Right ventricle myocardium superior (tissue), 1 donor: Measurements from ENCODE around the gene JDP2. TPM values are rescaled to one million over a fixed set of nuclear protein-coding genes. Genes with fewer than 3 reads are reported as not detected.

ENCODE experiments used
- ATAC-seq: fragments of 200-7000 bp; cut with Tn5 transposase; one replicate; pipeline ENCODE4 v1.9.1; 2020; ENCODE audit warnings: mild to moderate bottlenecking; ENCODE audit not compliant: poor library complexity
- DNase-seq: peaks from one replicate; pipeline ENCODE4 v3.0.0-alpha.2; 2020
- intact Hi-C: fragments of 100-400 bp; cut with DNase I; formaldehyde crosslinking; loops from one replicate; pipeline ENCODE4 v1.11.2; 2022
- total RNA-seq: library from RNA; stranded (reverse); fragmentation: NEBNext Ultra II Directional; extraction: Animal tissue kit (Norgen Biotek cat#: 25700); gene quantifications from one replicate; pipeline ENCODE4 v1.2.1, GENCODE V29; 2021
- donor health status: DM: no; HTN: yes; CAD: no; lungs with severe emphysema.

JDP2 gene
- total RNA-seq, 1 donor from 2014 or later = 22.1 TPM

DNA sequence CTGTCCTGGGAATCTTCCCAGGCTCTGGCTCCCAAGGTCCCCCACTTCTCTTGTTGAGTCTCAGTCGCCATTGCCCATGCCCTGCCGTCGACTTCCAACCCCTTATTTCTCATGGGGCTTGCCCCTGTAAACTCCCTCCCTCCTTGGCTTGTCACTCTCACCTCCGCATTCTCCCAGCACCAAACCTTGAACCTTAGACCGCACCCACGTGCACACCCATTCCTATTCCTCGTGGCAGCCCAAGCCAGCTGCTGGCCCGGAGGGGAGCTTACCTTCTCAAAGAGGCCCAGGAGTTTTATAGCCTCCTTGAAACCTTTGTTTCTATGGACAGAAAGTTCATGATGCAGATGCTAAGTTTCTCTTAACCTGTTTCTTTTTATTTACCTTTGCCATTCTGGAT, 4.6 kb downstream of the JDP2 start:
- intact Hi-C loops = no loop called here
- ATAC-seq (no peak), DNase-seq (no peak)

GRCh38 chr14:75433631-75434071, 5.8 kb downstream of the JDP2 start:
- intact Hi-C loops = no loop called here
- ATAC-seq (no peak), DNase-seq (no peak)

- ATAC-seq = no peak
- intact Hi-C loops = no loop called here
- no peak for DNase-seq
Observed at GRCh38 chr14:75434138-75434889, 6.5 kb downstream of the JDP2 start.

- intact Hi-C loops = no loop called here
- DNase-seq (no peak), ATAC-seq (no peak)
Observed at GRCh38 chr14:75434890-75435248, 7.0 kb downstream of the JDP2 start.

- ATAC-seq (no peak), DNase-seq (no peak)
- intact Hi-C loops = no loop called here
Observed at GRCh38 chr14:75435473-75435872, 7.7 kb downstream of the JDP2 start.

DNA sequence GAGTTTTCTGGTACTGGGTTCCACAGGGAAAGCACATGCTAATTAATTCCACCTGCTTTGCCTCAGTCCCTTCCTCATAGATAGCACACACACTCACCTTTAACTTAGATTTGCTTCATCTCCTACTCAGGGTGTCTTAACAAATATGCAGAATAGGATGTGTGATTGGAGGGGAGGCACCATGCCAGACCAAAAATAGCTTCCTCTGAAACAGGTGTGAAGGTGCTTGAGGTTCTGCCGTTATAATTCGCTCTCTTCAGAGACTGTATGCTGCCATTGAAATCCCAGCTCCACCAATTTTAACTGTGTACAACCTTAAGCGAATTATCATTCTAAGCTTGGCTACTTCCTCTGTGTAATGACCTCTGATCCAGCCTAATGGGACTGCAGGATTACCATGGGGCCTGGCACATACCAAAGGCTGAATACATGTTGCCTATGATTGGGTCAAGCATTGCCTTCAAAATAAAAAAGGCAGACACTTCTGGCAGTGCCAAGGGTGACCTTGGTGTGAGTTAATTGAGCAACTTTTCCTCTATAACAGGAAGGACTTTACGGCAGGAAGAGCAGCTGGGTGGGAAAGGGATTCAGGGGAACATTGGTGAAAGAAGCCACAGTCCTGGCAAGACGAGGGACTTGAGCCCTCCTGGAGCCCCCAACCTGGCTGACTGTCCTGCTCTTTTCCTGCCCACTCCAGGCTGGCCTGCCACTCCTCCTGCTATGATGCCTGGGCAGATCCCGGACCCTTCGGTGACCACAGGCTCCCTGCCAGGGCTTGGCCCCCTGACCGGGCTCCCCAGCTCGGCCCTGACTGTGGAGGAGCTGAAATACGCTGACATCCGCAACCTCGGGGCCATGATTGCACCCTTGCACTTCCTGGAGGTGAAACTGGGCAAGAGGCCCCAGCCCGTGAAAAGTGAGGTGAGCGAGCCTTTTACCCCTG, 9.7 kb downstream of the JDP2 start:
- intact Hi-C loops = no loop called here
- no peak for ATAC-seq
- no peak for DNase-seq

DNA sequence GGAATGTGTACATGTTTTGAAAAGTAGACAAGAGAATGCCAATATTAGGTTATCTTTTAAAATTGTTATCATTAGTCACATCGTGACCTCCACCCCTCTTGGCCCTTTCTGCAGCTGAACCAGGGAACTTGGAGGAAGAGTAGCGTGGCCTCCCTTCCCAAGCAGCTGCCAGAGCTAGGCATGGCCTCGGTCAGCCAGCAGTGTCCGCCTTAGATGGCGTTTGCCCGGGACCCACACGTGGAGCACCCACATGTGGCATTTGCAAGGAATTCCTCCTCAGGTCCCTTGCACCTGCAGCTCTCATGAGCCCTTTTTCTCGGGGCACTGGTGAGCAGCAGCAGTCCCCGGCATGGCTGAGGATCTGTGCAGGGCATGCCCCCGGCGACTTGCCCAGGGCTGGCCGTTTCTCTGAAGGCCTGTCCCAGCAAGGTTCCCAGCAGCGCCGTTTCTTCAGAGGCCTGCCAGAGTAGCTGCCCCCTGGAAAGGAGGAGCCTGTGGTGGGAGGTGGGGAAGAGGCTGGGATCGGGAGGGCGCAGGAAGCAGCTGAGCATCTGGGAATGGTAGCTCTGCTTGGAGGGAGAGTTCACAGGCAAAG, 10.8 kb downstream of the JDP2 start:
- no peak for ATAC-seq
- intact Hi-C loops = no loop called here
- DNase-seq = no peak

GRCh38 chr14:75439989-75440388, 12.2 kb downstream of the JDP2 start:
- no peak for ATAC-seq
- no peak for DNase-seq
- intact Hi-C loops = no loop called here

DNA sequence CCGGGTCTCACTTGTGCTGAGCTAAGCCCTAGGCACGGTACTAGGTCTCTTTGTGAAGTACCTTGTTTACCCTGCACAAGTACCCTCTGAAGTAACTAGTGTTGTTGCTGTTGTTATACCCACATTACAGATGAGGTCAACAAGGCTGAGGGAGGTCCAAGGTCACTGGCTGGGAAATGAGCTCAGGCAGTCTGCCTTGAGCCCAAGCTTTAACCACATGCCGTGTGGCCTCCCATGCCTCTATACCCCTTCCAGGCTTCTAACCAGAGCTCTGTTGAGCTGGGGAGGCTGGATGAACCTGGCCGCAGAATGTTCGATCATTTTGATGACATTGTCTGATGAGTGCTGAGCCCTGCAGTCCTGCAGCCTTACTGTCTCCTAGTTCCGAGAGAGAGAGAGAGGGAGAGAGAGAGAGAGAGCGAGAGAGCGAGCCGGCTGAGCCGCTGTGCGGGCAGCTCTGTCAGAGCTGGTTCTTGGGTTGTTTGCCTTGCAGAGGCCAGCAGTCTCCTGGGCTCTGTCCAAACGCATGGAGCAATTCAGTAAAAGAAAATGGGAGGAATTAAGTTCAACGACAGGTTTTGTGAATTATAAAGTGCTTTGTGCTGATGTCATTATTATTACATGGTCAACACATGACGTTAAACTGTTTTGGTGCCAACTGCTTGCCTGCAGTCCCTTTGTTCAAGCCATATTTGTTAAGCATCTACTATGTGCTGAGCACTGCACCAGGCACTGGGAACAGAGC, 13.1 kb downstream of the JDP2 start:
- ATAC-seq (peak; percentile 59), DNase-seq (peak; percentile 68)
- intact Hi-C loops = no loop called here

- no peak for DNase-seq
- ATAC-seq = peak; percentile 5
- intact Hi-C loops = no loop called here
Observed at GRCh38 chr14:75441728-75442127, 13.9 kb downstream of the JDP2 start.

DNA sequence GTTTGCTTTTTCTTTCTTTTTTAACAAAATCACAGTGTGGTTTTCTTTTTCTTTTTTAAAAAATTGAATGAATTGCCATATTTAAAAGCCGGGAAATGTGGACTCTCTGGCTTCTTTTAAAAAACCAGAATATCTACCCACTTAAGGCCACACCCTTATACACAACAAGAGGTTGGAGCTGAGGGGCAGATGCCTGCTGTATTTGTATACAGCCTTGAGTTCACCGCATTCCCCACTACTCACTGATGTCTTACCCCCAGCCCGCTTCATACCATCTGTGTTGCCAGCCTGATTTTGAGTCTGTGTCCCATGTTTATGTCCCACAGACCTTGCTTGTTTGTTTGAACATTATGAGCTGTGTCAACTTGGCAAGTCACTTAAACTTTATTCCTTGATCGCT, 14.3 kb downstream of the JDP2 start:
- intact Hi-C loops = no loop called here
- no peak for DNase-seq
- ATAC-seq = no peak

- ATAC-seq = peak; percentile 6
- DNase-seq = no peak
- intact Hi-C loops = no loop called here
Observed at GRCh38 chr14:75442642-75443041, 14.8 kb downstream of the JDP2 start.

DNA sequence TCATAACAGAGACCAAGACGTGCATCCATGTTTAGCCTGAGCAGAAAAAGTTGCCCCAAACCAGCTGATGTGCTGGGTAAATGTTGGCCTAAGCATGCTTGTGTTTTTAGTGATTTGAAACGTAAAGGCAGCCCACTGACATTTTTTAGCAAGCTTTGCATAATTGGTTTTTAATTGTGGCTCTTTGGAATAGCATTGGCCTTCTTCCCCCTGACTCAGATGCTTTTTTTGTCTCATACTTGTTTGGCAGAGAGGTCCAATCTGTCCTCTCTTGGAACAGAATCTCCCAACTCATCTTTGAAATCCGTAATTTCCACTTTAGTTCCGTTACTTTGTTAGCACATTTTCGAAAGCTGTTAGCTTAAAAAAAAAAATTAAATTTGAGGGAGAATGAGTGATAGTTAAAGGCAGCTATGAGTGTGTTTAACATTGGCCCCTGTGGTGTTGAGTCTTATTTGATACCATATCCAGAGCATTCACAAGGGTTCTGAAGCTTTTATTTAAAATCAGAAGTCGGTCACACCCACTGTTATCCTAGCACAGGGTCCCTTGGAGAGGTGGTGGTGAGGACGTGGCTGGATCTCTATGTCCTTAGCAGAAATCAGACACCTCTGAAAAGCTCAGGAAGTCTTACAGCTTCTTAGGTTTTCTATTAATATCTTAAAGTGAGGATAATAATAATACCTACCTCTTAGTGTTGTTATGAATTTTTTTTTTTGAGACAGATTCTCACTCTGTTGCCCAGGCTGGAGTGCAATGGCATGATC, 15.6 kb downstream of the JDP2 start:
- intact Hi-C loops = no loop called here
- DNase-seq = no peak
- ATAC-seq = no peak

- ATAC-seq = no peak
- intact Hi-C loops = no loop called here
Observed at GRCh38 chr14:75445236-75445635, 17.4 kb downstream of the JDP2 start.

DNA sequence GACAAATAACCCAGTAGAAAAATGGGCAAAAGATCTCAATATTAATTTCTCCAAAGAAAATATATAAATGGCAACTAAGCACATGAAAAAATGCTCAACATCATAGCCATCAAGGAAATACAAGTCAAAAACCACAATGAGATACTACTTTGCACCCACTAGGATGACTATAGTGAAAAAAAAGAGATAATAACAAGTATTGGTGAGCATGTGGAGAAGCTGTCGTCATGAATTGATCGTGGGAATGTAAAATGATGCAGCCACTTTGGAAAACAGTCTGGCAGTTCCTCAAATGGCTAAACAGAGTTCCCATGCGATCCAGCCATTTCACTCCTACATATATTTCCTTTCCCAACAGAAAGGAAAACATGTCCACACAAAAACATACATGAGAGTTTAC, 18.1 kb downstream of the JDP2 start:
- DNase-seq (no peak), ATAC-seq (no peak)
- intact Hi-C loops = no loop called here

More at GRCh38 chr14:75445236-75445635, 17.4 kb downstream of the JDP2 start:
- DNase-seq = no peak

DNA sequence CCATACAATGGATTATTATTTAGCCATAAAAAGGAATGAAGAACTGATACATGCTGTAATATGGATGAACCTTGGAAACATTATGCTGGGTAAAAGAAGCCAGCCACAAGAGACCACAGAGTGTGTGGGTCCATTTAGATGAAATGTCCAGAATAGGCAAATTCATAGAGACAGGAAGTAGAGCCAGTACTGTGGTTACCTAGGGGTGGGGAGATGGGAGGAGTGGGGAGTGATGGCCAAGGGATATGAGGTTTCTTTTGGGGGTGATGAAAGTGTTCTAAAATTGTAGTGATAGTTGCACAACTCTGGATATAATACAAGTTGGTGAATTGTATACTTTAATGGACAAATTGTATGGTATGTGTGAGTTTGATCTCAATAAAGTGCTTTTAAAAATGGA, 18.6 kb downstream of the JDP2 start:
- no peak for ATAC-seq
- intact Hi-C loops = no loop called here
- DNase-seq = no peak

- DNase-seq (no peak), ATAC-seq (no peak)
- intact Hi-C loops = no loop called here
Observed at GRCh38 chr14:75448209-75448608, 20.4 kb downstream of the JDP2 start.

DNA sequence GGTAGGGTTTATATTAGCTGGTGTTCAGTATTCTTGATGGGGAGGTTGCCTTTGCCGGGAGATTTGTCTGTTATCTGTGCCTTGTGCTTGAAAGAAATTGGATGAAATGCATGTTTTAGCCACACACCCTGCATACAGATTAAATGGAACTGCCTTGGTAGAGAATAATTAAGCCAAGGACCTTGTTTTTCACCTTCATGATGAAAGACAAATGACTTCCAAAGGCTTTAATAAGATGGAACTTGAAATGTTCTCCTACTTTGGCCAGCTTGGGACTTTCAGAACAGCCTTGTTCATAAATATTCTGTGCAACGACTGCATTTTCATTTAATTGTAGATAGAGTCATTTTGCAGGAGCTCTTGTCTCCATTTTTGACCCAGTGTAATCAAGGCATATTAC, 21.2 kb downstream of the JDP2 start:
- intact Hi-C loops = no loop called here

More for the DNA sequence above, 21.2 kb downstream of the JDP2 start:
- DNase-seq (no peak), ATAC-seq (no peak)
